SK-N-SH treated with all-trans-retinoic acid at 6 μM for 48 hours (cell line): ENCODE results near the gene RBFOX2.

Source experiments
- ATAC-seq: fragments of 200-7000 bp; cut with Tn5 transposase; 3 replicates; pipeline ENCODE4 v1.9.1; 2020; ENCODE audit warnings: mild to moderate bottlenecking, moderate library complexity
- ARNTL ChIP-seq: fragments of 450-650 bp; formaldehyde crosslinking; IDR thresholded peaks from 2 replicates; pipeline ENCODE4 v1.5.0; 2020; ENCODE audit warnings: low read depth, mild to moderate bottlenecking, moderate library complexity, borderline replicate concordance
- BACH2 ChIP-seq: fragments of 250-450 bp; sonication (Bioruptor Pico); IDR thresholded peaks from 2 replicates; pipeline ENCODE4 v1.9.0; 2021; ENCODE audit warnings: mild to moderate bottlenecking, borderline replicate concordance
- CSDC2 ChIP-seq: fragments of 250-450 bp; sonication (Bioruptor Pico); IDR thresholded peaks from 2 replicates; pipeline ENCODE4 v1.5.0; 2020; ENCODE audit warnings: mild to moderate bottlenecking, moderate library complexity
- ESRRG ChIP-seq: fragments of 250-450 bp; sonication (Bioruptor Pico); IDR thresholded peaks from 2 replicates; pipeline ENCODE4 v1.6.1; 2021; ENCODE audit warnings: mild to moderate bottlenecking
- GLIS3 ChIP-seq: fragments of 250-450 bp; sonication (Bioruptor Pico); IDR thresholded peaks from 2 replicates; pipeline ENCODE4 v1.5.0; 2020; ENCODE audit warnings: mild to moderate bottlenecking, moderate library complexity
- ISL1 ChIP-seq: fragments of 250-450 bp; sonication (Bioruptor Pico); IDR thresholded peaks from 2 replicates; pipeline ENCODE4 v2.1.2; 2022; ENCODE audit warnings: mild to moderate bottlenecking, moderate library complexity
- OSR1 ChIP-seq: fragments of 250-450 bp; sonication (Bioruptor Pico); IDR thresholded peaks from 2 replicates; pipeline ENCODE4 v1.8.0; 2022; ENCODE audit warnings: moderate library complexity, mild to moderate bottlenecking, inconsistent platforms
- PPARA ChIP-seq: fragments of 250-450 bp; sonication (Bioruptor Pico); IDR thresholded peaks from 2 replicates; pipeline ENCODE4 v1.5.0; 2020; ENCODE audit warnings: mild to moderate bottlenecking, borderline replicate concordance
- SNAI2 ChIP-seq: fragments of 250-450 bp; sonication (Bioruptor Pico); IDR thresholded peaks from 2 replicates; pipeline ENCODE4 v1.5.0; 2020; ENCODE audit warnings: mild to moderate bottlenecking, moderate library complexity
- TCF4 ChIP-seq: fragments of 250-450 bp; sonication (Bioruptor Pico); IDR thresholded peaks from 2 replicates; pipeline ENCODE4 v1.8.0; 2021; ENCODE audit warnings: mild to moderate bottlenecking, moderate library complexity, borderline replicate concordance
- TOX ChIP-seq: fragments of 250-450 bp; sonication (Bioruptor Pico); IDR thresholded peaks from 2 replicates; pipeline ENCODE4 v1.8.0; 2021; ENCODE audit warnings: mild to moderate bottlenecking, moderate library complexity, borderline replicate concordance
- ZC3H10 ChIP-seq: fragments of 250-450 bp; sonication (Bioruptor Pico); IDR thresholded peaks from 2 replicates; pipeline ENCODE4 v1.5.1; 2021; ENCODE audit warnings: mild to moderate bottlenecking, moderate library complexity
- ZFP3 ChIP-seq: fragments of 250-450 bp; sonication (Bioruptor Pico); IDR thresholded peaks from 2 replicates; pipeline ENCODE4 v1.5.0; 2020; ENCODE audit warnings: mild to moderate bottlenecking, moderate library complexity
- ZFP30 ChIP-seq: fragments of 450-650 bp; formaldehyde crosslinking; IDR thresholded peaks from 2 replicates; pipeline ENCODE4 v1.5.0; 2022; ENCODE audit warnings: mild to moderate bottlenecking, moderate library complexity
- ZNF565 ChIP-seq: fragments of 450-650 bp; formaldehyde crosslinking; conservative IDR thresholded peaks from 2 replicates; pipeline ENCODE4 v1.5.0; 2020; ENCODE audit warnings: low read depth, mild to moderate bottlenecking, moderate library complexity
- ZNF70 ChIP-seq: fragments of 450-650 bp; formaldehyde crosslinking; IDR thresholded peaks from 2 replicates; pipeline ENCODE4 v1.5.0; 2020; ENCODE audit warnings: mild to moderate bottlenecking, moderate library complexity
- ZNF8 ChIP-seq: fragments of 450-650 bp; formaldehyde crosslinking; IDR thresholded peaks from 2 replicates; pipeline ENCODE4 v1.5.0; 2020; ENCODE audit warnings: mild to moderate bottlenecking, moderate library complexity
- TF ChIP-seq, protein P1 (sequence below): fragments of 250-450 bp; sonication (Bioruptor Pico); IDR thresholded peaks from 2 replicates; pipeline ENCODE4 v1.5.1; 2021; ENCODE audit warnings: mild to moderate bottlenecking, moderate library complexity
- TF ChIP-seq, protein P2 (sequence below): fragments of 250-450 bp; sonication (Bioruptor Pico); IDR thresholded peaks from 2 replicates; pipeline ENCODE4 v1.5.0; 2020; ENCODE audit warnings: mild to moderate bottlenecking, moderate library complexity
- TF ChIP-seq, protein P3 (sequence below): fragments of 250-450 bp; sonication (Bioruptor Pico); IDR thresholded peaks from 2 replicates; pipeline ENCODE4 v1.8.0; 2021; ENCODE audit warnings: low read depth, mild to moderate bottlenecking, moderate library complexity, borderline replicate concordance
- TF ChIP-seq, protein P4 (sequence below): fragments of 250-450 bp; sonication (Bioruptor Pico); IDR thresholded peaks from 2 replicates; pipeline ENCODE4 v1.5.1; 2020; ENCODE audit warnings: low read depth, mild to moderate bottlenecking, moderate library complexity

Gene RBFOX2

DNA sequence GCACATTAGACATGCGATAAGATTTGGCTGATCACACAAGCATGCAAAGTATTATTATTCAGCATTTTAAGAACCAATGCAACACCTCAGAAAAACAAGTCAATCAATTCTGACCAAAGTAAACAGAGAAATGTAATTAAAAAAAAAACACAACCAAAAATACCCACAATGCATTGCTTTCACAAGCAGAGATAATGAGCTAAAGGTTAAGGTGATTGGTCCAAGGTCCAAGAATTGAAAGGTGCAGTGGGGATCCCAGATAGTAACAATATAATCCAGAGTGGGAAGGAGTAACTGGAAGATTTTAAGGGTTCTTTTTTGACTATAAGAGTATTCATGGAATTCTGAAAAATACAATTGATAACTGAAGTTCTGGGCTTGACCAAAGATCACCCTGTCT lies 271.9 kb downstream of the RBFOX2 start:
- TF ChIP-seq, protein P1, sequence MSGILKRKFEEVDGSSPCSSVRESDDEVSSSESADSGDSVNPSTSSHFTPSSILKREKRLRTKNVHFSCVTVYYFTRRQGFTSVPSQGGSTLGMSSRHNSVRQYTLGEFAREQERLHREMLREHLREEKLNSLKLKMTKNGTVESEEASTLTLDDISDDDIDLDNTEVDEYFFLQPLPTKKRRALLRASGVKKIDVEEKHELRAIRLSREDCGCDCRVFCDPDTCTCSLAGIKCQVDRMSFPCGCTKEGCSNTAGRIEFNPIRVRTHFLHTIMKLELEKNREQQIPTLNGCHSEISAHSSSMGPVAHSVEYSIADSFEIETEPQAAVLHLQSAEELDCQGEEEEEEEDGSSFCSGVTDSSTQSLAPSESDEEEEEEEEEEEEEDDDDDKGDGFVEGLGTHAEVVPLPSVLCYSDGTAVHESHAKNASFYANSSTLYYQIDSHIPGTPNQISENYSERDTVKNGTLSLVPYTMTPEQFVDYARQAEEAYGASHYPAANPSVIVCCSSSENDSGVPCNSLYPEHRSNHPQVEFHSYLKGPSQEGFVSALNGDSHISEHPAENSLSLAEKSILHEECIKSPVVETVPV (CRISPR knock-in tag): no peak
- TF ChIP-seq, protein P2, sequence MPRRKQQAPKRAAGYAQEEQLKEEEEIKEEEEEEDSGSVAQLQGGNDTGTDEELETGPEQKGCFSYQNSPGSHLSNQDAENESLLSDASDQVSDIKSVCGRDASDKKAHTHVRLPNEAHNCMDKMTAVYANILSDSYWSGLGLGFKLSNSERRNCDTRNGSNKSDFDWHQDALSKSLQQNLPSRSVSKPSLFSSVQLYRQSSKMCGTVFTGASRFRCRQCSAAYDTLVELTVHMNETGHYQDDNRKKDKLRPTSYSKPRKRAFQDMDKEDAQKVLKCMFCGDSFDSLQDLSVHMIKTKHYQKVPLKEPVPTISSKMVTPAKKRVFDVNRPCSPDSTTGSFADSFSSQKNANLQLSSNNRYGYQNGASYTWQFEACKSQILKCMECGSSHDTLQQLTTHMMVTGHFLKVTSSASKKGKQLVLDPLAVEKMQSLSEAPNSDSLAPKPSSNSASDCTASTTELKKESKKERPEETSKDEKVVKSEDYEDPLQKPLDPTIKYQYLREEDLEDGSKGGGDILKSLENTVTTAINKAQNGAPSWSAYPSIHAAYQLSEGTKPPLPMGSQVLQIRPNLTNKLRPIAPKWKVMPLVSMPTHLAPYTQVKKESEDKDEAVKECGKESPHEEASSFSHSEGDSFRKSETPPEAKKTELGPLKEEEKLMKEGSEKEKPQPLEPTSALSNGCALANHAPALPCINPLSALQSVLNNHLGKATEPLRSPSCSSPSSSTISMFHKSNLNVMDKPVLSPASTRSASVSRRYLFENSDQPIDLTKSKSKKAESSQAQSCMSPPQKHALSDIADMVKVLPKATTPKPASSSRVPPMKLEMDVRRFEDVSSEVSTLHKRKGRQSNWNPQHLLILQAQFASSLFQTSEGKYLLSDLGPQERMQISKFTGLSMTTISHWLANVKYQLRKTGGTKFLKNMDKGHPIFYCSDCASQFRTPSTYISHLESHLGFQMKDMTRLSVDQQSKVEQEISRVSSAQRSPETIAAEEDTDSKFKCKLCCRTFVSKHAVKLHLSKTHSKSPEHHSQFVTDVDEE: no peak
- no peak for TF ChIP-seq CSDC2 (CRISPR knock-in tag)
- TF ChIP-seq ISL1 (CRISPR knock-in tag): no peak
- no peak for TF ChIP-seq ZNF8 (CRISPR knock-in tag)
- ATAC-seq: no peak

DNA sequence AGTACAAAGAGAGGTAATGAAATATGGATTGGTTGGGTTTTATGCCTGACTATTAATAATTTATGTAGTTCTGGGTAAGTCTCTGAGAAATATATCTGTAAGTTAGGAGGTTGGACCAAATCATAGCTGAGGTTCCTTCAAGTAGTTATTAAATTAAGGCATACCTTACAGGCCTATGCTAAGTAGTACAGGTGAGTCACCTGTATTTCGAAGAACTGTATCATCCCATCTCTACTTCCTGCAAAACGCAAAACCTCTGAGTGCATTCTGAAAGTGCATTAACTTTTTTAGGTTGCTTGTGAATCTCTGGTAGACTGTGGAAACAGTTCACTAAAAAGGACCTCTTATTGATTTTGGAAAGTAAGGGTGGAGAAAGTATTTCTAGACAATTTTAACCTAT lies 273.9 kb downstream of the RBFOX2 start:
- TF ChIP-seq ISL1 (CRISPR knock-in tag) (no peak), ESRRG (CRISPR knock-in tag) (no peak), SNAI2 (CRISPR knock-in tag) (no peak), ZNF70 (no peak), ARNTL (no peak), ZC3H10 (CRISPR knock-in tag) (no peak), ZFP3 (CRISPR knock-in tag) (no peak), TOX (CRISPR knock-in tag) (no peak), CSDC2 (CRISPR knock-in tag) (no peak), TCF4 (CRISPR knock-in tag) (no peak), OSR1 (CRISPR knock-in tag) (no peak), ZNF8 (CRISPR knock-in tag) (no peak), BACH2 (CRISPR knock-in tag) (no peak), ZFP30 (no peak)
- TF ChIP-seq, protein P2: no peak
- TF ChIP-seq, protein P3, sequence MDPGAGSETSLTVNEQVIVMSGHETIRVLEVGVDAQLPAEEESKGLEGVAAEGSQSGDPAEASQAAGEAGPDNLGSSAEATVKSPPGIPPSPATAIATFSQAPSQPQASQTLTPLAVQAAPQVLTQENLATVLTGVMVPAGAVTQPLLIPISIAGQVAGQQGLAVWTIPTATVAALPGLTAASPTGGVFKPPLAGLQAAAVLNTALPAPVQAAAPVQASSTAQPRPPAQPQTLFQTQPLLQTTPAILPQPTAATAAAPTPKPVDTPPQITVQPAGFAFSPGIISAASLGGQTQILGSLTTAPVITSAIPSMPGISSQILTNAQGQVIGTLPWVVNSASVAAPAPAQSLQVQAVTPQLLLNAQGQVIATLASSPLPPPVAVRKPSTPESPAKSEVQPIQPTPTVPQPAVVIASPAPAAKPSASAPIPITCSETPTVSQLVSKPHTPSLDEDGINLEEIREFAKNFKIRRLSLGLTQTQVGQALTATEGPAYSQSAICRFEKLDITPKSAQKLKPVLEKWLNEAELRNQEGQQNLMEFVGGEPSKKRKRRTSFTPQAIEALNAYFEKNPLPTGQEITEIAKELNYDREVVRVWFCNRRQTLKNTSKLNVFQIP (CRISPR knock-in tag): no peak
- TF ChIP-seq, protein P4, sequence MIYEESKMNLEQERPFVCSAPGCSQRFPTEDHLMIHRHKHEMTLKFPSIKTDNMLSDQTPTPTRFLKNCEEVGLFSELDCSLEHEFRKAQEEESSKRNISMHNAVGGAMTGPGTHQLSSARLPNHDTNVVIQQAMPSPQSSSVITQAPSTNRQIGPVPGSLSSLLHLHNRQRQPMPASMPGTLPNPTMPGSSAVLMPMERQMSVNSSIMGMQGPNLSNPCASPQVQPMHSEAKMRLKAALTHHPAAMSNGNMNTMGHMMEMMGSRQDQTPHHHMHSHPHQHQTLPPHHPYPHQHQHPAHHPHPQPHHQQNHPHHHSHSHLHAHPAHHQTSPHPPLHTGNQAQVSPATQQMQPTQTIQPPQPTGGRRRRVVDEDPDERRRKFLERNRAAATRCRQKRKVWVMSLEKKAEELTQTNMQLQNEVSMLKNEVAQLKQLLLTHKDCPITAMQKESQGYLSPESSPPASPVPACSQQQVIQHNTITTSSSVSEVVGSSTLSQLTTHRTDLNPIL: no peak

DNA sequence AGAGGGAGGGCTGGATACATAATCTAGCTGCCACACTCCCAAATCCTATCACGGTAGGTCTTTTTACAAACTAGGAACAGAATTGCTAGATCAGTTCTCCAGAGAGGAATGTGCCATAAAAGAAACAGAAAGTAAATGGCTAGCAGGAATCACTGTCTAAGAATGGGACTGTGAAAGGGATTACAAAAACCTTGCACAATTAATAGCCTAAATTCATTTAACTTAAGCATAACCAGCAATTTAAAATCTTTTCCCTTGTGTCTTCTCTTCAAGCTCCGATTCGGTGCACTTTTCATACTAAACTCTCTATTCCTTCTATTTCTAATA lies 275.8 kb downstream of the RBFOX2 start:
- no peak for ATAC-seq
- TF ChIP-seq TCF4 (CRISPR knock-in tag) (no peak), ZFP30 (no peak), ZFP3 (CRISPR knock-in tag) (no peak), ZNF8 (CRISPR knock-in tag) (no peak), ESRRG (CRISPR knock-in tag) (no peak), ZNF565 (no peak), PPARA (no peak), GLIS3 (CRISPR knock-in tag) (no peak), ARNTL (no peak), TOX (CRISPR knock-in tag) (no peak), SNAI2 (CRISPR knock-in tag) (no peak), OSR1 (CRISPR knock-in tag) (no peak)
- TF ChIP-seq, protein P2: no peak
- TF ChIP-seq, protein P1 (CRISPR knock-in tag): no peak

More for the DNA sequence above, 273.9 kb downstream of the RBFOX2 start:
- no peak for ATAC-seq
